ENCODE data around the gene CADPS2.

The CADPS2 gene

DNA sequence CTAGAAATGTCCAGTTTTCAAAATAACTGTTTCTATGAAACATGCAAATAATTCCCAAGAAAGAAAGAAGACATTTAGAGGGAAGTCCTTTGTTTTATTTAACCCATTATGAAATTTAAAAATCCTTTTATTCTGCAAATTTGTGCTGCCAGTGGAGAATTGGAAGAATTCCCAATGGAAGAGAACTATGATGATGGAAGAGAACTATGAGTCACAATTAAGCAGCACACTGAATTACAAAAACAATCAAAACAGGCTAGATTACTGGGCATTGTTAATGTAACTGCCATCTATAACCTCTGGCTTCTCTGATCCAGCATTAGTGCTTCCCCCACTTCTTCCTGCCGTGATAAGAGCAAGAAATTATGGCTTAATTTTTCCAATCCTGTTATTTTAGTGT, 455.6 kb downstream of the CADPS2 start:
- no peak for FAIRE-seq

DNA sequence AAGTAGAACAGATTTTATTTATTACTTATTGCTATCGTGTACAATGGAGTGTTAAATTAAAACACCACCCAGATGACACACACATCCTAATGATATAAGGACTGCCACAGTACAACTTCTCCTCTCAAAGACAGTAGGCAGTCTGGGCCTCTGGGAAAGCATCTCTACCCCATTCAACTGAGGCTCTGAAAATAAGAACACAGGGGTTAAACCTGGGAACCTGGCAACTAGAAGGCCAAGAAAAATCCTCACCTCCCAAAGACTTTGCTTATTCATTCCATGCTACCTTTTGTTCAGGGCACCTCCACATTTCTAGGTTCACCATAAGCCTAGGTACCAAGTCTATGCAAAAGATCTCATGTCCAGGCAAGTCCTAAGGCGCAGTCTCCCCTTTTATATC, 456.3 kb downstream of the CADPS2 start:
- no peak for FAIRE-seq

DNA sequence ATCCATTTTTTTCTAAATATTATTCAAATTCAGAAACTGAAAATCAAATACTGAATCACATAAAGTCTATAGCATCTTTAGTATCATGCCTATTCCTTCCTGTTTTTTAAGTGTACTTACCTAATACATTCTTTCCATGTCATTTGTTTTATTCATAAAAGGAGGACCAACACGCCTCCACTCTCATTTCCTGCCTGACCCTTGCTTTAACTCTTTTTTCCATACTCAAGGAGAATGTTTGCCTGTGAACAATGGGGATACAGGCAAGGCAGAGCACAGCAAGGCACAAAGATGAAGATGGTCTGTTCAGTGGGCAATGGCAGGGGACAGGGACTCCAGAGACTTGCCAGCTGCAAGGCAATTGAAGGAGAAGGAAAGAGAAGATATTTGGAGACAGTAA, 460.5 kb downstream of the CADPS2 start:
- no peak for FAIRE-seq

DNA sequence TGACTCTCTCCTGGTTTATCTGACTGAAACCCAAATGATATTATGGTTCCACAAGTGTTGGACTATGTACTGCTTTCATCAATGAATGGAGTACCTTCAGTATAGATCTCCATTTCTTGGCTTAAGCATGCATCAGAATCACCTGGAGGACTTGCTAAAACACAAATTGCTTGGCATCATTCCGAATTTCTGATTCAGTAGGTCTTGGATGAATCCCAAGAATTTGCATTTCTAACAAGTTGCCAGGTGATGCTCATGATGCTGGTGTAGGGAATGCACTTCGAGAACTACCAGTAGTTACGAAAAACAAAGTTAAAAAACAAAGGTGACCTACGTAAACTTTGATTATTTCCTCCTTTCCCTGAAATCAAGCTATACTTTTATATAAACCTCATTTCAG, 462.7 kb downstream of the CADPS2 start:
- FAIRE-seq, result no peak

DNA sequence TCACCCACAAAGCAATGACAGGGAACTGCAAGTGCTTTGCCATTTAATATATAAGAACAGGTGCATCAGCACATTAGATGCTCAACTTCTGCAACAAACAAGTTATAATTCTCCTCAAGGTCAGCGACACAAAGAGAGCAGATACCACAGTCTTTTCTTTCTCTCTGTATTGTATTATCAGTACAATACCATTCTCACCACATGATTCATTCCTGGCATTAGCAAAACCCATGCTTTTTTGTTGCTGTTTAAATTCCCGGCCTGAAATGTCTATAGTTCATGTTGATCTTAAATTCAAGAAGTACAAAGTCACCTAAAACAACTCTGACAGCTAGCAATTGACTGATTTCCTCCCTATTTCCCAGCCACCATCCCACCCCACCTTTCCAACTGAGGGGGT, 469.9 kb downstream of the CADPS2 start:
- FAIRE-seq, result no peak

DNA sequence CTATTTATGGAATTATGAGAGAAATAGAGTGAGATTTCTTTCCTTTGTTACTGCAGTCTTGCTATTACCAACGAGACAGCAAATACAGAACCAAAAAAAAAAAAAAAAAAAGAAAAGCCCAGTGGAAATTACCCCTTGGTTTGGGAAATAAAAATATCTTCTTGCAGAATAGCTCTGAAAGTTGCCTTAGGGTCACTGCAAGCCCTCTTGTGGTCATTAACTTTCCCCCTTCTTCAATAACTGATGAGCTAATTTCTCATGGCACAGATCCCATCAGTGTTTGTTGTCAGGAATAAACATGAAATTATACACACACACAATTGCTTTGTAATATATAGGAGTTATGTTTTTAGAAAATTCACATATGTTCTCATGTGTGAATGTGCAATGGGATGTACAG, 470.8 kb downstream of the CADPS2 start:
- no peak for FAIRE-seq

DNA sequence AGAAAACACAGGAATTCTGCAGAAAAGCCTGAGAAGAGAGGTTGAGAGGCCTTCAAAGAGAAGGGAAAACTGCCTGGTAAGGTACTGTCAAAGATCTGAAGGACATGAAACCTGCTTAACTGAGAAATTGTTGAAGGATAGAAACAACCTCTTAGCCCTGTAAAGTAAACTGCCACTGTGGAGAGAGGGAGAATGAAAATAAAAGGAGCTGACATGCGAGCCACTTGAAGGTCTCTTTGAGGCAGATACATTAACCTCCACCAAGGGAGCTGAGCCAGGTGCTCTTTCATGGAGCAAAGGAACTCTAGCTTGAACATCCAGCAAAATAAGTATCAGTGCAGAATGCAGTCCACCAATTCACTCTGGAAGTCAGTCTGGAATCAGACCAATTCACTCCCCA, 472.9 kb downstream of the CADPS2 start:
- FAIRE-seq, result no peak

DNA sequence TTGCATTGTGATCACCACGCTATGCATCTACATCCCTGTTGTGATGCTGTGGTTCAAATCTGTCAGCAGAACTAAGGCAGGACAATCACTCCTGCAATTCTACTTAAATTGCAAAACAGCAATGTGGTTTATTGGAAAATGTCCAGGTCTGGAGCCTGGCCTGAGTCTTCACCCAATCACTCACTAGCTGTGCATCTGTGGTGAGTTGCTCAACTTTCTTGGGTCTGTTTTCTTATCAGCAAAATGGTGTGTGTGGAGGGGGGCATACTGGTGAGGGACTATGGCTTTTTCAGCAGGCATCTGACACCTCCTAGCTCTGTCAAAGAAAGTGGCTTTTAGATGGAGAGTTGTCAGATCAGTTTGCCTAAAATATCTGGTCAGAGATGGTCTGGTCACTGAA, 473.4 kb downstream of the CADPS2 start:
- FAIRE-seq, result no peak

DNA sequence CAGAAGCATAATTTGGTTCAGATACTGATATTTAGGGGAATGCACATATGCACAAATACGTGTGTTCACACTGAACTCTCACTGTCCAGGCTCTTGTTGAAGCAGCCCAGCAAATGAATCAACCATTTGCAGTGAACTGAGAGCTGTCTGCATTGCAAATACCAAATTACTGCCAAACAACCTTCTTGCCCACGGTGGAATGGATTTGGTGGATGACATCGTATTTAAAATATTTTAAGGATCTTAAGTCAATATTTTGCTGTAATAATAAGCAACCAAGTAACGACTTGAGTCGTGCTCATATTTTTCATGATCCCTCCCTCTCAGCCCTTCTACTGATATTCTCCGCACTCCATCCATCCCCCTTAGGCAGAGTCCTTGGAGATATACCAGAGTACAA, 473.8 kb downstream of the CADPS2 start:
- FAIRE-seq, result no peak

DNA sequence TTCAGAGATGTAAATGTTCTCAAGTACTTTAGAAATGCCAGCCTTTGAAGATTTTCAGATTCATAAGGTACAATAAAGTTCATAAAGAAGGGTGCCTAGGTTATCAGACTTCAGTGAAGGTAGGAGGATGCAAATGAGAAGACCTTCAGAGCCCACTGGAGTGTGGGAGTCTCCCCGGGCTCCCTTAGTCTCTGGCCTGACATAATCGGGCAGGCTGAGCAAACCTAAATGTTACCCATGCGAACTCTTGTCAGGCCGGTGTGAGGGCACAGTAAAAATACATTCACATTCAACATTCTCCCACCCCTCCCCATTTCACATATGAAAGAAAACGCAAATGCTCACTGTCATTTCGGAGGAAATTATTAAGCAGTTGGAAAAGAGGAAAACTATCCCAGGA, 479.1 kb downstream of the CADPS2 start:
- no peak for FAIRE-seq

DNA sequence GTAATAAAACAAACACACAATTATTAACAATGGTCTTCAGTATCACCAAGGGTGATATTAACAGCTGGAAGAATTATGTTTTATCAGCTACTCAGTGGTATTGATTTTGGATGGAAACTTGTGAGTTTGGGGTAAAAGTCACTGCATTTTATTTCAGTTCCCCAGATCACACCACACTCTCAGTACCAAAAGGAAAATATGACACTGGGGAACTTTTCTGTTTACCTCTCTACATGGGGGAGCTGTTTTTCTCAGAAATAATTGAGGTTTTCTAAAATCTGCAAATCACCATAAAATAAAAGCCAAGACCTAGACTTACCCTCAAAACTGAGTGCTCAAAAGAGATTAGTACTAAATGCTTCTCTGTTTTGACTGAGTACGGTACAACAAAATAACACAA, 483.1 kb downstream of the CADPS2 start:
- FAIRE-seq, result no peak

DNA sequence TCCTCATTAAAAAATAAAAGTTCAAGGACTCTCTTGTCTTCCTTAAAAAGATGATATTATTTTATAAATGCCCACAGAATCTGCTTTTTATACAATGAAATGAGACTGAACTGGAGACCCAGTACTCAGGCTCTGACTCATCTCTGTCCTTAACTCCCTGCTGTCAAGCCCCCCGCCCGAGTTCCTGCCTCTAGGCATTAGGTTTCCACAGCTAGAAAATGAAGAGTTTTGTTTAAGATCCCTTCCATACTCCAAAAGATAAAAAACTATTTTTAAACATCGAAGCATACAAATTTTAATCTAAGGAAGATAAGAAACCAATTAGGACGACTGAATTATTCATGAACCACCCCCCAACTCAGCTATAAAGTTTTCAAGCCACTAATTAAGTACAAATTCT, 484.0 kb downstream of the CADPS2 start:
- FAIRE-seq, result no peak

DNA sequence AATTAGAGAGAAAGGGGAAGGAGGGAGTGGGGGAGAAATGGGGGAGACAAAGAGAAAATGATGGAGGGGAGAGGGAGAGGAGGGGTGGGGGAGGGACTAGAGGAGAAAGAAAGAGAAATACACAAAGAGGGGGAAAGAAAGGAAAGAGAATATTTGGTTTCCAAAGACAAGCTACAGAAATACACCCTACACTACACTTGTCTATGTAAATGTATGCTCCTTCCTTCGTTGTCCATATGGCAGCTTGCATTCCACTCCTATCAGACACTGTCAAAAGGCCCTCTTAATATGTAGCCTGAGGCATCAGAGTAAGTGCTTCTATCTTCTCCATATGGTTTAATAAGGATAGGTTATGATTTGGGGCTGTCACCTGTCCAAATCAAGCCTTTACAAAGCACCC, 488.9 kb downstream of the CADPS2 start:
- no peak for FAIRE-seq

DNA sequence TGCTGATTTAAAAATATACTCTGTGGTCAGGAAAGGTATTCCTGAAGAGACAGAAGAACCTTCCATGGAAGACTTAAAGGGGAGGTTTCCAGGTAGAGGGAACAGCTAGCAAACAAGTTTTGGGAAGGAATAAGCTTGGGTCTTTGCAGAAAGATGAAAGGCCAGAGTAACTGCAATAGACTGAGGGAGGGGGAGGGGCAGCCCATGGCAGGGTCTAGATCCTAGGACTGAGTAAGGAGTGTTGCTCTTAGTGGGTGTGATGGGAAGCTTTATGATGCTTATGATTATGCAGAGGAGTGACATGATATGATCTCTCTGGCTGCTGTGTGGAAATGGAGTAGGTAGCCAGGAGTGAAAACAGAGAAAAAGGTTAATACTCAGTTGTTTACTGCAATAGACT, 491.7 kb downstream of the CADPS2 start:
- no peak for FAIRE-seq

DNA sequence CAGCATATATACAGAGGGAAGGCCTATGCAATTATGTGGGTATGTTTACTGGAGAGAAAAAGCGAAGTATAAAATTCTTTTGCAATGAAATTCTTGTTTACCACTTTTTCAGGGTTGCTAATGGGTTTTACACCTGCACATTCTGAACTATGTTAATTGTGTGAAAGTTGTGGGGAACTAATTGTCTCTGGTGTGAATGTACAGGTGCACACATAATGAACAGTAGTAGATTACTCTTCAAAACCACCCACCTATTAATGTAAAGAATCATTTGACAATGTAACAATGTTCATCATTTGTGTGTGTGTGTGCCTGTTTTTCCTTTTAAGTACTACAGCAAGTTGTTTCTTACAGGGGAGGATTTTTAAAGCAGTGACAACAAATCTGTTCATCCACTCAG, 501.7 kb downstream of the CADPS2 start:
- no peak for FAIRE-seq

DNA sequence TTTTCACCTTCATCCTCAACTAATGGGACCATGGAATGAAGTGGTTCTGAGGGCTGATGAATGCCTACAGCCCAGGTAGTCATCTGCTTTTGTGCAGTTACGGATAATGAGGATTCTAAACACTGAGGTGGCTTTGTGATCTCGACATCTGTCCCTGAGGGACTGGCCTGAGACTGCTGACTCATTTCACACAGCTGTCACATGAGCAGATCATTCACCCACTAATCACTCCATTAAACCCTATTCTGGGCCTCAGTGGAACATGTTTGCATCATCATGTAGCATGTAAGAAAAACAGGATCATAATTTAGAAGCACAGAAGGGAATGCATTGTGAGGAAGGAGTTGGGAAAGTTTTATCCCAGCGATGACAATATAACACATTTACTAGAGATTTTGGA, 502.3 kb downstream of the CADPS2 start:
- FAIRE-seq, result no peak

DNA sequence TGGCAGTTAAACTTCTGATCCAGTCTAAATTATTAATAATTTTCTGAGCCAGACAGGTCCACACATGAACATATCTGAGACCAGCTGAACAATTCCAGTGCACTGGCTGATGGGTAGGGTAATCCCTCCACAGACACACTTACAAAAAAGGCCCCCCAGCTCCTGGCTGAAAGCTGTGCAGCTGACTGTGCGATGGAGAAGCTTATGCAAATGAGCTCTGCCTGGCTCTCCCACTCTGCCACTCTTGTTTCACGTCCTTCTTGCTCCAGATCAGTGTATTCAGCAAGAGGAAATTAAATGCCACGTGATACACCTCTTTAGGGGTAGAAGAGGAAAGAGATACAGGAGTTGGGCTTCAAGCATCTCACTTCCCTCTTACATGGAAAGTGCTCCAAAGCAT, 505.3 kb downstream of the CADPS2 start:
- FAIRE-seq, result no peak

DNA sequence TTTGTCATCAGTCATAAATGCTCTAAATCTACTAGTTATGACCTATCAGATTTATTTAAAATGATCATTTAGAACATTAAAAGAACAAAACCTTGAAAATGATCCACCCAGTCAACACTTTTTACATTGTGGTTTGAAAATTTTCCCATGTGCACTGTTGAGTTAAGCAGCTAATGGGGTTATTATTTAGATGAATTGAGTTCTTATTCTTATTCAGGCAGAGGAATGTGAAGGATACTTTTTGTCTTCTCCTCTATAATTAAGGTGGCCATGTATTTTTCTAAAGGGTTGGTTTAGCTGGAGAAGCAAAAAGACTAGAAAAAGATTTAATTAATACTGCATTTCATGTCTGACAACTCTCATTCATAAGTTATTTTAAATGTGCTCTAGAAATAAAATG, 506.8 kb downstream of the CADPS2 start:
- no peak for FAIRE-seq

DNA sequence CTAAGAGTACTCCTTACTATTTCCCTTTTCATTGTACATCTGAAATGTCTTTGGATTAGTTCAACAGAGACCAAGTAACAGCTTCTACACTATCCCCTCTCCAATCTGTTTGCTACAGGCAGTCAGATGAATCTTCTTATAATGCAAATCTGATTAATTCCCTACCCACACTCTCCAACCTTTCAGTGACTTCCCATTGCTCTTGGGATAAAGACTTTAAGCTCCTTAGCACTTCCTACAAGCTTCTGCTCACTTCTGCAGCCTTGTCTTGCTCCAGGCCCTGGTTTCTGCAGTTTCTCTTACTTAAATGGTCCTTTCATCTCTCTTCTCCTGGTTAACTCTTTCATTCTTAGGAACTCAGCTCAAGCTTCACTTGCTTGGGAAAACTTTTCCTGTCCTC, 516.5 kb downstream of the CADPS2 start:
- no peak for FAIRE-seq

DNA sequence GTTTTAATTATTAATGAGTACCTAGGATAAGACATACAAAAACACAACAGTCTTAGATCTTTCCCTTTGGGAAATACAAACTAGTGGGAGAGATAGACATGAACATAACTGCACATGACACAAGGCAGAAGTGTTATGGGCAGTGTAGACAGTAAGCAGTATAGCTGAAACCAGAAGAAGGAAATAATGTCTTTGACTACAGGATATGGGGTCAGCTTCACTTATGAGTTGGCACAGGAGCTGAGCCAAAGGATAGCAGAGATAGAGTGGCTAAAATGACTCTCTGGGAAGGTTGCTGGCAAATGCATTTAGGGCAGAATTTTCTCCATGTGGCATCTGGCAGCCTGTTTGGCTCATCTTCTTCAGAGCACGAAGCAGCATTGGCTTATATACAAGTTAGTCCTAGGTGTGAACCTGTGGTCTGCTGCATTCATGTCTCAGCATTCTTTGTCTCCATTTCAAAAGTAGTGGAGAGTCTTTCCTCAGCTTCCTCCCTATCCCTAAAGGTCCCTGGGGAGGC, 521.4 kb downstream of the CADPS2 start:
- no peak for FAIRE-seq

DNA sequence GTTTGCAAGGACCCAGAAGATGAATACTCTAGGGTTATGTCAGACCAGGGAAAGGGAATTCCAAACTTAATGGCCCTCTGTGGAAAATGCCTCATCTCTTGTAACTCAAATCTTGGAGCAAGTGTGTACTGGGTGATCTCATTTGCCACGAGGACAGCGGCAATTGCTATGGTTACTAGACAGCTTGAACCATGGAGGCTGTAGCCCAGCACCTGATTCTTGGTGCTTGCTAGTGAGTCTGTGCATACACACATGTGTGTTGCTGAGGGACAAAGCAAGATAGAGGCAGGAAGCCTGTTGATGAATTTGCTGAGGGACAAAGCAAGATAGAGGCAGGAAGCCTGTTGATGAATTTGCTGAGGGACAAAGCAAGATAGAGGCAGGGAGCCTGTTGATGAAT, 523.1 kb downstream of the CADPS2 start:
- no peak for FAIRE-seq

DNA sequence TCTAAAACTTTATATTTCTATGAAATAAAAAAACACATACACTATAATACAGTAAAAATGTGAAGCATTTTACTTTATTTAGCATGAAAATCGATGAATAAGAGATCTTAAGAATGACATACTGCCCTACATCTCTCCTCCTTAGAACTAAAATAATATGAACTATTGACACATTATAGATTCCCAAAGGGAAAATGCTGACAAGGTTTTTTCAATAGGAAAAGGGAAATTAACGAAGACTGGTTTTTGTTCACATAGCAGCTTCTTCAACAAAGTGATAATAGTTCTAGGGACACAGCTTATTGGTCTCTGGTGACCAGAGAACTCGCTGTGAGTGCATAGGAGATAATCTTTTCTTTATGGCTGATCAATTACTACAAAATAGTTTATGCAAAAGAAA, 523.8 kb downstream of the CADPS2 start:
- no peak for FAIRE-seq

DNA sequence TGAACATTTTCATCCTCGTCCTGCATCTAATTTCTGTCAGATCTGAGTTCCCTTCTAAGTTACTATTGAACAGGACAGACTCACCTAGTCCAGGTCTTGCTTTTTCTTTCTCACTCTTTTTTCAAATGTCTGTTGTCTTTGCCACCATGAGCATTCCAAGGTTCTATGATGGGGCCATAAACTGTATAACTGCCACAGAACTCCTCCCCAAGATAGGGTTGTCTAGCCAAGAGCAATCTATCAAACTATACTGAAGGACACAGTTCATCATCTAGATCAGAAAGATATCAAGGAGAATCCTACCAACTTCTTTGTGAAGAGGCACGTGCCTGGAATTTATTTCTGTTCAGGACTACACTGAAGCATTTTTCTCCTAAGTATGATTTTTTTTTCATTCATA, 531.6 kb downstream of the CADPS2 start:
- FAIRE-seq, result no peak

DNA sequence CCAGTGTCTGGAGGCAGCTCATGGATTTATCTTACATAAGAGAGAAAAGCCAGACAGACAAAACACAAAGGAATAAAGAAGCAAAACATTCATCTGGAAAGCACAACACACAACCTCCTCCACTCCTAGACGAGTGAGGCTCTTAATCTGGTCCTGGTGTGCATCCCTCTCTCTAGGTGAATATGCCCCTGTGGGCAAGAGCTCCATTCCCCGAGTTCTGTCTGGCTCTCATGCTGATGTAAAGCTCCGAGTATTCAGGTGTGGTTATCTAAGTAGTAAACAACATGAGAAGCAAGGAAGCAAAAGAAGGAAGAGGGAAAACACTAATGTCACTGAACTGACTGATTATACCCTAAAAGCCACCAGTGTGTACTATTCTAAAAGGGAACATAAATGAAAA, 533.8 kb downstream of the CADPS2 start:
- no peak for FAIRE-seq

DNA sequence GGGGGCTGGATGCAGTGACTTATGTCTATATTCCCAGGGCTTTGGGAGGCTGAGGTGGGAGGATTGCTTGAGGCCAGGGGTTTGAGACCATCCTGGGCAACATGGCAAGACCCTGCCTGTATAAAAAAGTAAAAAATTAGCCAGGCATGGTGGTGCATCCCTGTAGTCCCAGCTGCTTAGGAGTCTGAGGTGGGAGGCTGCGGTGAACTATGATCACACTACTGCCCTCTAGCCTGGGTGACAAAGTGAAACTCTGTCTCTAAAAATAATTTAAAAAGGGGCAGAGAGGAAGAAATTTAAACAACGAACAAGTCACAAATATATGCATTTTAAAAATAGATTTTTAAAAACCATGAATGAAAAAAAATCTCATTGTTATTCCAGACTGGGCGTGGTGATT, 535.6 kb downstream of the CADPS2 start:
- FAIRE-seq, result no peak

DNA sequence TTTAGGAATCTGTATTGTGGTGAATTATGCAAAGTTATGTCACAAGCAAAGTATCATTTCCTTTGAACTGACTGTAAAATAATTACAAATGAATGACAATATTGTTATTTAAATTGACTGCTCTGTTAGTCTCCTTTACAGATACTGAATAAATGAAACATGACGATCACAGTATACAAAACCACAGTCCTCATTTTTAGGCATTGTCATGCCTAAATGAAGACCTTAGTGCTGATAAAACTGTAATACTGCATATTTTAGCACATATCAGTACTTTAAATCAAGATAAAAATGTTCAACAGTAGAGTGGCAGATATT, 542.0 kb downstream of the CADPS2 start:
- no peak for FAIRE-seq

Data from G401.6 (cell line).